ENCODE measurements around the gene PALLD.

DNA sequence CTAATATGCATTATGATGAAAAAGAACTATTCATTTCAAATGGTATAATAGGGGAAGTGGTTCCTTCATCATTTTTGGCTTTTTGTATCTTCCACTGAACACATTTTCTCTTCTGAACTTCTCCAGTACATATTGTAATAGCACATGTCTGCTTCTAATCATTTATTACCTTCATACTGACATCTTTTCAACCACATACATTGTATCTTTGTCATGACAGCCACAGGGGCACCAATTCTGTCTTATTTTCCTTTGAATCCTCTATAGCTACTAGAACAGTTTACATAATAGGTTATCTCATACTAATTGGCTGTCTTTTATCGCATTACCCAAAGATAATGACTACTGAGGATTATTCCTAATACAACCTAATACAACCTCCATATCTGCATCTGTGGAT lies 37.7 kb downstream of the PALLD start:
- TF ChIP-seq, protein P1, sequence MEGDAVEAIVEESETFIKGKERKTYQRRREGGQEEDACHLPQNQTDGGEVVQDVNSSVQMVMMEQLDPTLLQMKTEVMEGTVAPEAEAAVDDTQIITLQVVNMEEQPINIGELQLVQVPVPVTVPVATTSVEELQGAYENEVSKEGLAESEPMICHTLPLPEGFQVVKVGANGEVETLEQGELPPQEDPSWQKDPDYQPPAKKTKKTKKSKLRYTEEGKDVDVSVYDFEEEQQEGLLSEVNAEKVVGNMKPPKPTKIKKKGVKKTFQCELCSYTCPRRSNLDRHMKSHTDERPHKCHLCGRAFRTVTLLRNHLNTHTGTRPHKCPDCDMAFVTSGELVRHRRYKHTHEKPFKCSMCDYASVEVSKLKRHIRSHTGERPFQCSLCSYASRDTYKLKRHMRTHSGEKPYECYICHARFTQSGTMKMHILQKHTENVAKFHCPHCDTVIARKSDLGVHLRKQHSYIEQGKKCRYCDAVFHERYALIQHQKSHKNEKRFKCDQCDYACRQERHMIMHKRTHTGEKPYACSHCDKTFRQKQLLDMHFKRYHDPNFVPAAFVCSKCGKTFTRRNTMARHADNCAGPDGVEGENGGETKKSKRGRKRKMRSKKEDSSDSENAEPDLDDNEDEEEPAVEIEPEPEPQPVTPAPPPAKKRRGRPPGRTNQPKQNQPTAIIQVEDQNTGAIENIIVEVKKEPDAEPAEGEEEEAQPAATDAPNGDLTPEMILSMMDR (CRISPR knock-in tag; IDR thresholded peaks at IDR 0.05): no peak
- no peak for TF ChIP-seq CHD2 (IDR thresholded peaks at IDR 0.05; ENCODE audit: low read depth, low read length)
- TF ChIP-seq, protein P2, sequence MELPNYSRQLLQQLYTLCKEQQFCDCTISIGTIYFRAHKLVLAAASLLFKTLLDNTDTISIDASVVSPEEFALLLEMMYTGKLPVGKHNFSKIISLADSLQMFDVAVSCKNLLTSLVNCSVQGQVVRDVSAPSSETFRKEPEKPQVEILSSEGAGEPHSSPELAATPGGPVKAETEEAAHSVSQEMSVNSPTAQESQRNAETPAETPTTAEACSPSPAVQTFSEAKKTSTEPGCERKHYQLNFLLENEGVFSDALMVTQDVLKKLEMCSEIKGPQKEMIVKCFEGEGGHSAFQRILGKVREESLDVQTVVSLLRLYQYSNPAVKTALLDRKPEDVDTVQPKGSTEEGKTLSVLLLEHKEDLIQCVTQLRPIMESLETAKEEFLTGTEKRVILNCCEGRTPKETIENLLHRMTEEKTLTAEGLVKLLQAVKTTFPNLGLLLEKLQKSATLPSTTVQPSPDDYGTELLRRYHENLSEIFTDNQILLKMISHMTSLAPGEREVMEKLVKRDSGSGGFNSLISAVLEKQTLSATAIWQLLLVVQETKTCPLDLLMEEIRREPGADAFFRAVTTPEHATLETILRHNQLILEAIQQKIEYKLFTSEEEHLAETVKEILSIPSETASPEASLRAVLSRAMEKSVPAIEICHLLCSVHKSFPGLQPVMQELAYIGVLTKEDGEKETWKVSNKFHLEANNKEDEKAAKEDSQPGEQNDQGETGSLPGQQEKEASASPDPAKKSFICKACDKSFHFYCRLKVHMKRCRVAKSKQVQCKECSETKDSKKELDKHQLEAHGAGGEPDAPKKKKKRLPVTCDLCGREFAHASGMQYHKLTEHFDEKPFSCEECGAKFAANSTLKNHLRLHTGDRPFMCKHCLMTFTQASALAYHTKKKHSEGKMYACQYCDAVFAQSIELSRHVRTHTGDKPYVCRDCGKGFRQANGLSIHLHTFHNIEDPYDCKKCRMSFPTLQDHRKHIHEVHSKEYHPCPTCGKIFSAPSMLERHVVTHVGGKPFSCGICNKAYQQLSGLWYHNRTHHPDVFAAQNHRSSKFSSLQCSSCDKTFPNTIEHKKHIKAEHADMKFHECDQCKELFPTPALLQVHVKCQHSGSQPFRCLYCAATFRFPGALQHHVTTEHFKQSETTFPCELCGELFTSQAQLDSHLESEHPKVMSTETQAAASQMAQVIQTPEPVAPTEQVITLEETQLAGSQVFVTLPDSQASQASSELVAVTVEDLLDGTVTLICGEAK (IDR thresholded peaks at IDR 0.05): no peak
- TF ChIP-seq, protein P2 (CRISPR knock-in tag; IDR thresholded peaks at IDR 0.05): no peak
- TF ChIP-seq MYC (CRISPR knock-in tag; IDR thresholded peaks at IDR 0.05; ENCODE audit: borderline replicate concordance): no peak
- TF ChIP-seq ZNF484 (CRISPR knock-in tag; IDR thresholded peaks at IDR 0.05; ENCODE audit: borderline replicate concordance, low read depth): no peak
- TF ChIP-seq GABPA (IDR thresholded peaks at IDR 0.05; ENCODE audit: low read depth, low read length): no peak
- no peak for TF ChIP-seq GABPA (CRISPR knock-in tag; IDR thresholded peaks at IDR 0.05; ENCODE audit: low read depth)
- no peak for TF ChIP-seq ZNF354B (CRISPR knock-in tag; IDR thresholded peaks at IDR 0.05)
- TF ChIP-seq NFE2L2 (IDR thresholded peaks at IDR 0.05; ENCODE audit: low read length): no peak
- no peak for TF ChIP-seq ELF3 (CRISPR knock-in tag; IDR thresholded peaks at IDR 0.05)
- no peak for TF ChIP-seq MEIS1 (CRISPR knock-in tag; IDR thresholded peaks at IDR 0.05; ENCODE audit: borderline replicate concordance)
- no peak for TF ChIP-seq KLF16 (CRISPR knock-in tag; IDR thresholded peaks at IDR 0.05)
- no peak for TF ChIP-seq ZNF589 (CRISPR knock-in tag; conservative IDR thresholded peaks at IDR 0.05)
